Left forelimb (tissue), 1 donor: ENCODE results near the gene SERP2.
"Not testable (repeated sequence)": the region's sequence is repeated elsewhere in the genome, so short reads cannot be mapped to it uniquely, and the experiment has no call there.

Source experiments
- DNase-seq: peaks from one replicate; pipeline ENCODE4 v3.0.0-alpha.2; 2018; ENCODE audit warnings: low spot score

Gene SERP2

DNA sequence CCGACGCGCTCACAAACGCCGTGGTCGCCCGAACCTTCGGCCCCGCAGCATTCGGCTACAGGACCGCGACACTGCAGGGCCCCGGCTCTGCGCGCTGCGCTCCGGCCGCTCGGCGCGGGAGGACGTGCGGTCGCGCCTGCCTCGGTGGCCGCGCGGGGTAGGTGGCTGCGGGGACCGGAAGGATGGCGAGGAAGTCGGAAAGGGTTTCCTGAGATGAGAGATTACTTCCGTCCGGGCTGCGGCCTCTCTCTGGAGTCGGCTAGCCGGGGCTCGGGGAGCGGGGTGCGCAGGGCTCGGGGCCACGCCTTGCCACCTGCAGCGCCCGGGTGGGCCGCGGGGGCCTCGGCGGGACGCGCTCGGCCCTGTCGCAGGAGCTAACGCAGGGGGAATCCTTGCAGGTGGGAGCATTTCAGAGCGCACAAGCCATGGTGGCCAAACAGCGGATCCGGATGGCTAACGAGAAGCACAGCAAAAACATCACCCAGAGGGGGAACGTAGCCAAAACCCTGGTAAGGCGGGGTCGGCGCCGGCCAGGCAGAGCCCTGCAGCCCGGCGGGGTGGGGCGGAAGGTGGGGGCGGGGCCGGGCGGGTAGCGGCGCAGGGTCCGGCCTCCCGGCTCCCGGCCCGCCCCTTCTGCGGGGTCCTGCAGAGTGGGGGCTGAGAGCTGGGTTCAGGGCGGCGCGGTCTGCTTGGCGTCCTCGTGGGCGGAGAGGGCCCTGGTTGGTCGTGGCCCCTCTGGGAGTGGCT, at the start of gene SERP2:
Gene SERP2 (plus strand): TSS at position 224 of the 747 bp plus-strand sequence. CDS start 202 bp downstream, at position 426.
- DNase-seq = peak; percentile 78

DNA sequence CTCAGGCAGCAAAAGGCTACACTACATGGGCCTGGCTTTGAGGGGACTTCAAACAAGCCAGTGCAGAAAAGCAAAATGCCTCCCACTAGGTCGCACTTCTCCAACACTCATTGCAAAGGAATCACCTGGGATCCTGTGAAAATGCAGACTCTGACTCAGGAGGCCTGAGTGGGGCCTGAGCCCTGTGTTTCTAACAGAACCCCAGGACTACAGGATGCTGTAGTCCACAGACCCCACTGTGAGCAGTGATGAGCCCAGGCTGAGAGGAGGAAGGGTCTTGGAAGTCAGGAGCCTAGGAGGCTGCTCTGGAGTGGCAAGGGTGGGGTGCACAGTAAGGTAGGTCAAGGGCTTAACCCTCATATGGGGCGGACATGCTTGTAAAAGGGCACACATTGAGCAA, 46.7 kb upstream of the SERP2 start:
- no peak for DNase-seq

DNA sequence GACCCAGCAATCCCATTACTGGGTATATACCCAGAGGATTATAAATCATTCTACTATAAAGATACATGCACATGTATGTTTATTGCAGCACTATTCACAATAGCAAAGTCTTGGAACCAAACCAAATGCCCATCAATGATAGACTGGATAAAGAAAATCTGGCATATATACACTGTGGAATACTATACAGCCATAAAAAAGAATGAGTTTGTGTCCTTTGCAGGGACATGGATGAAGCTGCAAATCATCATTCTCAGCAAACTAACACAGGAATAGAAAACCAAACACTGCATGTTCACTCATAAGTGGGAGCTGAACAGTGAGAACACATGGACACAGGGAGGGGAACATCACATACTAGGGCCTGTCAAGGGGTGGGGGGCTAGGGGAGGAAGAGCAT, 44.6 kb upstream of the SERP2 start:
- not testable (repeated sequence) for DNase-seq

DNA sequence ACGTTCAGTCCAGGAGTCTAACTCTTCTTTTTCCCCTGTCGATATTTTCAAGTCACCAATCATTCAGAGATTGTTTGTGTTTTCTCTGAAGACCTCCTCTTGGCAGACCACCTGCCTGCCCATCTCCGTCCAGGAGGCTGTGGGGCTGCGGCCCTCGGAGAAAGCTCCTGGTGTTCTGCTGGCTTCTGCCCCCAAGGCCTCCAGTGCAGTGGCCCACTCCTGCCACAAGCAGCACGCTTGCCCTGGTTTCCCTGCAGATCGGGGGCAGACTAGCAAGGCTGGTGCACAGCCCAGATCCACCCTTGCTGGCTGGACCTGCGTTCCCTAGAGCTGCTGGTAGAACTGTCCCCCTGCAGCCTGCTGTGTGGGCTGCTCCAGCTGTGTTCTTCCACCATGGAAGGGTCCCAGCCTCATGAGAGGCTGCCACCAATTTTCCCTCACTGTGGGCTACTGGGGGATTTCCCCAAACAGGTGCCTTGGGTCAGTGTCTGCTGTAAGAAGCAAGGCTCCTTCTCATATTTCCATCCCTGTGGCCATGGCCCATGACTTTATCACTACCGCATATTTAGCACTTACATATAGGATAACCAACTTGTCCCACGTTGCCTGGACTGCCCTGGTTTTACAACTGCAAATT, 43.6 kb upstream of the SERP2 start:
- no peak for DNase-seq

DNA sequence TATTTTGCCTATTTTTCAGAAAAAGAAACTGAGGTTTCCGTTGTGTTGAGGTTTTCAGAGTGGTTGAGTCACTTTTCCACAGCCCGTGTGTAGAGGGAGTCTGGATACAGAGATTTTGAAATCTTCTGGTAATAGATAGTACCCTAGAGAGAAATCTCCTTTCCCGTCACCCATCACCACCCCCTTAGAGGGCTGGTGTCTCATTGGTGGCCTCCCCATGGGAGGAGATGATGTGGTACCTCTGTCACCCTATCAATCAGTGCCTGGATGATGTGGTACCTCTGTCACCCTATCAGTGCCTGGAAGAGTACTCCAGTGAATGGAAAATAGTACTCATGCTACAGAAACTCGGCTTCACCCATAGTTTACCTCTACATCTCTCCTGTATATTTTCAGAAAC, 42.2 kb upstream of the SERP2 start:
- DNase-seq = no peak

DNA sequence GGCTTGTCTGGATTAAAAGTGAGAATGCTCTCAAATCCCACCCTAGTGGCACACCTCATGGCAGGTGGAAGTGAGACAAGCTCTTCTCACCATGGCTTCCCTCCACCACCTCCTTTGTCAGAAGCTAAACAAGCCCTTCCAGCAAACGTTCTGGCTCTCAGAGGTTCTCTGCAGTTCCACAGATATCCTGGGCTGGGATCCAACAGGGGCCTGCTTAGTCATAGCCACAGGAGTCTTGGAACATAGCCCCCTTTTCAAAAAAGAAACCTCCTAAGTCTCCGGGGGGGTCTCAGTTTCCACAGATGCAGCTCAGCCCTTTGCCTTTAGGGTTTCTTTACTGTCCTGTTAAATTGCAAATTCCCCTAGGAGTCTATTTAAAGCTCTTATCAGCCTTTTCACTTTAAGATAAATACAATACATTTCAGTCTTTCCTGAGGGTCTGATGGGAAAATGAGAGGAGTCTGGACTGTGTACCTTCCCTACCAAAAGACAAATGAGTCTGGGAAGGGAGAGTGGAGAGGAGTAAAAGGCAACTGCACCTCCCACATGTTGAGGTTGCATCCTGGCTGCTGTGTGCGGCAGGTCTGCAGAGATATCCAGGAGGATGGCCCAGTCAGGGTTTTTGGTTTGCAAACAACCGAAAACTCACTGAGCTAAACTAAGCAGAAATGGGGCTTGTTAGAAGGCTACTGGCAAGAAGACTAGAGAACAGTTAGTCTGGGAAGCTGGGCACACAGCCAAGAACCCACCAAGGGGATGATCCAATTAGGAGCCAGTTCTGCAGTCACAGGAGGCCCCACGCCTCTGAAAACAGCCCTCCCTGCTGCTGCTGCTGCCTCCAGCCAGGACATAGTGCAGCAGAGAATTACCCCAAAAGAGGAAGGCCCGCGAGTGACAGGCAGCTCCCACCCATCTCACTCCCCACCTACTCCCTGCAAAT, 41.4 kb upstream of the SERP2 start:
- peak; percentile 78 for DNase-seq

DNA sequence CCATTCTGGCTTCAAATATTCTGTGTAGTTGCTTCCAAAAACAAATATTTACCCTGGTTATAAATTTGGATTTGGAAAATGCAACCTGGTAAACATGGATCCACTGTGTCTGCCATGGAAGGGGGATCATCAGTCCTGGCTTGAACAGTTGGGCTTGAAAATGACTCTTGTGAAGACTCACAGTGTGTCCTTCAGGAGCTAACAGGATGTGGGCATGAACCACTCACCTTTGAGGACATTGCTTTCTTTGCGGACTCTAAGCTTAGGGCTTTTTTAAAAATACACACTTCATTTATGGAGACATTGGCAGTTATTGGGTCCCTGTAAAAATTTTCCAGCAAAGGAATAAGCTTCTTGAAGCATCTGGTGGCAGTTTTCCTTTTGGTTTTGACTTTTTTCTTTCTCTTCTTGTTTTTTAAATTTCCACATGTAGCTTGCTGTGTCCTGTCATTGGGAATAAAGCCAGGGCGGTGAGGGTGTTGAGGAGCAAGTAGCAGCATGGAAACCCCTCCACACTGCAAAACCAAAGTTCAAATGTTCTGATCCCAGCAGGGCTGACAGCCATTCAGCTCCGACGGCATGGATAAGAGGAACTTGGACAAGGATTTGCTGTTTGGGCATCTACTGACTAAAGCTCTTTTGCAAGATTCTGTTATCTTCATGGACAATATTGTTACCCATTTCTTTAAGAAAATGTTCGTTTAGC, 39.5 kb upstream of the SERP2 start:
- DNase-seq = no peak

DNA sequence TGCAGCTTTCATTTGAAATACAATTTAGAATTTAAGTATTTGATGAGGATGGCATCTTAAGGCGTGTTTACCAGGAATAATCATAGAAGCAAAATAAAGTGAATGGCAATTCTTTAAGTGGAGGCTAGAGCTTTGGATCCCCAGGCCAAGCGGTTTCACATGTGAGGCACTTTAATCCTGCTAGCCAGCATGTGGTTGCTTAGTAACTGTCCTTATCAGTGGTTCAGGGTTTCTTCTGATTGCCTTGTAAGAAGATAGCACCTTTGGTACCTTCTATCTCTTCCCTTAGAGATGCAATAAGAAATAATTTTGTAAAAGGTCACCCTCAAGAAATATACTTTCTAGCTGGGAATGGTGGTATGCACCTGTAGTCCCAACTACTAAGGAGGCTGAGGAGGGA, 38.9 kb upstream of the SERP2 start:
- DNase-seq = no peak

DNA sequence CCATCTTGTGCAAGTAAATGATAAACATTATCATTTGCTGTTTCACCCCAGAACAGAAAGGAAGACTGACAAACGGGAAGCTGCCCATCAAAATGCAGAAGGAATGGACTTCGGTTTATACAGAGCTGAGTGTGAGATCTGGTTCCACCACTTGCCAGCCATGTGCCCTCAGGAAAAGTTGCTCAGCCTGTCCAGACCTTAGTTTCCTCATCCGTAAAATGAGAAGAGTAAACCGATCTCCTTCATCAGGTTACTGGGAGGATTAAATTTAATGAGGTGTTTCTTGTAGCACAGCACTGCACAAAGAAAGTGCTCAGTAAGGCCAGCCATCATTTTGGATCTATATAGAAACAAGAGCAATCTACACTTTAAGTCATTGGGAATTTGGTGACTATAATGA, 36.7 kb upstream of the SERP2 start:
- DNase-seq = no peak

DNA sequence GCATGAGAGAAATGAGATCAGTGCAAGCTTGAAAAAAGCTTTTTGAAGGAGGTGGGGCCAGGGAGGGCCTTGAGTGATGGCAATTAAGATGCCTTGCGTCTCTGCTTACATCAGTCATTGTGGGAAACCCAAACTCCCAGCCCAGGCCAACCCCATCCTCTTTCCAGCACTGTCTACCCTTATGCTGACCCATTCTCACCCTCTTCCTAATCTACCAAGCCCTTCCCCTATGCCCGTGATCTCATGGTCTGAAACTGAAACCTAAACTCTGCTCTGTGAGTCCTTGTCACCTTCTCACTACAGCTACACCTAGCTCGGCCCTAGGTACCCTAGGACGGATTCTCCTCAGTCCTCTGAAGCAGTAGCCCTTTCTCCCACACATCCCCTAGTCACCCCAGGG, 36.0 kb upstream of the SERP2 start:
- DNase-seq = no peak

DNA sequence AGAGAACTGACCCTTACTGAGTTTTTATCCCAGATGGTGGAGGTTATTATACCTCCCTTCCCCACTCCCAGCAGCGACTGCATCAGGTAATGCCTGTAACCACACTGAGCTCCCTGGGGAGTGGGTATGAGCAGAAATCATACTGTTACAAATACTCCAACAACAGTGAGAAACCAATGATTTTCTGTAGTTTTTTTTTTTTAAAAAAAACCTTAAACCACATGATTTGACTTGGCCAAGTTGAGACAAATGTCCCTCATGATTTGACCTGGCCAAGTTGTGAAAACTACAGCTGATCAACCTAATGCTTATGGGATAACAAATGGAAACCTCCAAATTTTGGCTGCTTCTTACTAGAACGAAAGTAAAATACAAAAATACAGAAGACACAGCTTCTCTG, 33.1 kb upstream of the SERP2 start:
- DNase-seq = no peak

DNA sequence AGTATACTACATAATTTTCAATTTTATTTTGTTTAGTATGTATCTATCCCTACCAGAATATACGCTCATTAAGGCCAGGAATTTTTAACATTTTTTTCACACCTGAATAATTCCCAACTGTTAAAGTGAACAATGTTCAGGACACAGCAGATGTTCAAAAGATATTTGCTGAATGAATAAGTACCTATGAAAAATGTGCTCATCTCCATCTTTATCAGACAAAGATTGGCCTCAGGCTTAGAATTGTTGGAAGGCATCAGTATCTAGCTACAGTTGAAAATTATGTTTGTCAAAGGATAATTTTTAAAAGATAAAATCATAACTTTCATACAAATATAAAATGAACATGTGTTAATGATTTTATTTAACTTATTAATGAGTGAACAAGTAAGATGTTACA, 30.9 kb upstream of the SERP2 start:
- no peak for DNase-seq

DNA sequence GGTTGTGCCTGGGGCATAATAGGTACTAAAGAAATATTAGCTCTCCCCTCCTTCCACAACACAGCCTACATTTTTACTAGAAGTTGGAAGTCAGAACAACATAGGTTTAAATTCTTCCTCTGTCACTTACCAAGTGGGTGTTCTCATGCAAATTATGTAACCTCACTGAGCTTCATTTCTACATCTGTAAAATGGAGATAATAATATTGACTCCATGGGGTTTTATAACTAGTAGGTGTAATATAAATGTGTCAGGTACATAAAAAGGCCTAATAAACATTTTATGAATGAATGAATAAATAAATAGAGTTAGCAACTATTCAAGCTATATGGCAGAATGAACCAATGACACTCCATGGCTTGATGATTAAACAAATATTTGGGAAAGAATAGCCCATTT, 27.1 kb upstream of the SERP2 start:
- DNase-seq = no peak

DNA sequence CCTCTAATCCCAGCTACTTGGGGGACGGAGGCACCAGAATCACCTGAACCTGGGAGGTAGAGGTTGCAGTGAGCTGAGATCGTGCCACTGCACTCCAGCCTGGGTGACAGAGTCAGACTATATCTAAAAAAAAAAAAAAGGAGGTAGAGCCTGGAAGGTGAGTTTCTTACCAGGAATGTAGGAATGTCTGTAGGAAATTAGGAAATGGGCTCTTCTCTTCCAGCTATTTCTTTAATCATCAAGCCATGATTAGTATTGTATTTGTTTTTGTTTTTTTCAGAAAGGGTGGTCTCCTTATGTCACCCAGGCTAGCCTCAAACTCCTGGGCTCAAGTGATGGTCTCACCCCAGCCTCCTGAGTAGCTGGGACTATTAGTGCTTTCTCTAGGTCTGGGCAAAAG, 26.3 kb upstream of the SERP2 start:
- no peak for DNase-seq

DNA sequence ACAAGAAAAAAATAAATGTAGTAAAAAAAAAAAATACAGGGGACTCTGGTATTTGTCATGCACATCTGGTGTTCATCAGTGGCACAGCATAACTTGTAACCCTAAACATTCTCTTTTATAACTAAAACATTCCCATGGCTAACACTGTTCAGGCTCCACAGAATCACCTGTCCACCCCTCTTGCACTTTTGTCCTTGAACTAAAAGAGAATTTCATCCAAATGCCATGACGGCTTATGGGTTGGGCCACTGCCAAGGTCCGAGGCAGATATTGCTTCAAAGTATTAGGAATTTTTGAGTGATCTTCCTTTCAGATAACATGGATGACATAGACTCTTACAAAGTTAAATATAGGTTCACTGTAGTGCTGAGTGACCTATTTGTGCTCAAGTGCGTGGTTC, 25.7 kb upstream of the SERP2 start:
- DNase-seq = no peak

DNA sequence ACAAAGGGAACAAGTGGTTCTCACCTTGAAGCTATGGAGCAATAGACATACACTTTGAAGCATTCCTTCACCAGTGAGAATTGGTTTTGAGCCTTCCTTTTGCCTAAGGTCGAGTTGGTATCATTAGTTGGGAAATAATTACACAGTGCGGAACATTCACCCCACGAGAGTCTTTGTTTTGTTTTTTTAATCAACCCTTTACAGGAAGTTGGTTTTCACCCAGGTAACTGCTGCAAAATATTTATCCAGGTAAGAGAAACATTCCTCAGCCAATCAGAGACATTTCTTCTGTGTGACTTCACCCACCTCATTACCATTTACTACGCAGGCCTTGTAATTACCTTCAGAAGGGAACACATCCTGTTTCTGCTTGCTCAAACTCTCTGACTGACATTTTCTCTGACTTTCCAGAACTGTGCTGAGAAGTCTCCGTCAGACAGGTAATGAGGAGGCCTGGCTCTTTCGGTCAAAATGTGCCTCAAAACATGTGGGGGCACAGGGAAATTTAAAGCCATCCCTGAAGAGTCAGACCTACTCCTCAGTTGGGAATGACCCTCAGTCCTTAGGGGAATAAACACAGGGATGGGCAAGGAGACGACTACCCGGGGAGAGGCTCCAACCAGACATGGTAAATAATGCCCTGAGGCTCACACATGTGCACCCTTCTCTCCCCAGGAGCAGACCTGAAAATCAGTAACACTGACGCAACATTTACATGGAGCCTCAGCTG, 22.7 kb upstream of the SERP2 start:
- no peak for DNase-seq

DNA sequence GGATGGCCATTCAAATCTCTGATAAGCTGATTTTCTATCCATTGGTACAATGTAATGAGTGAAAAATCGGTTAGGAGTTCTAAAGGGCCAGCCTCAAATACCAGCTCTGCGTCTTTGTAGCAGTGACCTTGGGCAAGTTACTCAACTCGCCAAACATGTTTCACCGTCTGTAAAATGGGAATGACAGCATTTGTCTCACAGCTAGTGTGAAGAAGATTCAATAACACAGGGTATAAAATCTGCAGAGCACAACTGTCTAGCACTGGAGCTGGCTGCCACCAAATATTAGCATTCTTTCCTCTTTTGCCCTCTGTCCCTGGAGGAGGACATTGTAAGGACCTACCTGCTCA, 22.1 kb upstream of the SERP2 start:
- DNase-seq = no peak

DNA sequence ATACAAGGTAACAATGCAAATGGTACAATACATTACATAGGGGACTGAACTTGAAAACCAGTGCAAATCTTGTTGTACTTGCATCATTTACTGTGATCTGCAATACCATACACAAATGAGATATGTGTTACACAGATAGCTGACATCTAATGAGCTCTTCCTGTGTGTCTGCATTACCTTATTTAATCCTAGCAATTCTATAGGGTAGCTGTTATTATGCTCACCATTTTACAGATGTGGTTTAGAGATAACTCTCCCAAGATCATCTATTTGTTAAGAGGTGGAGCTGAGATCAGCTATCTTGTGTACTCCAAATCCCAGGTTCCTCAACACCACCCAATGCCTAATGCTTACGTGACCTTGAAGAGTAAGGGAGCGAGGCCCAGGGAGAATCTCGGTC, 21.4 kb upstream of the SERP2 start:
- no peak for DNase-seq

DNA sequence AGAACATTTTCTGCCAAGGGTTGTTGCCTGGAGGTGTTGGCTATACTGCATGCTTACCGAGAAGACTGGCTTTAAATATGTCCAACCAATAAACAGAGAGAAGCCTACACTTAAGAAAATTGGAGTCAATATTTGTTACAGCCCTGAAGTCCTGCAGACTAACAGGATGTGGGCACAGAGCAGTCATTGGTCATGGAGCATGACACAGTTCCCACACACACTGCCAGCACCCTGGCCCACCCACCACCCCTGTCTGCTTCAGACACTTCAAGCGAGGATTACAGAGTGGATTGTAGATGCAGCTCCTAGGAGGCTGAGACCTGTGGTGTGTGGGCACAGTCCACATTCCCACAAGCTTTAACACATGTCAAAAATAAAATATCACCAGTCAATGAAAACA, 21.0 kb upstream of the SERP2 start:
- no peak for DNase-seq

DNA sequence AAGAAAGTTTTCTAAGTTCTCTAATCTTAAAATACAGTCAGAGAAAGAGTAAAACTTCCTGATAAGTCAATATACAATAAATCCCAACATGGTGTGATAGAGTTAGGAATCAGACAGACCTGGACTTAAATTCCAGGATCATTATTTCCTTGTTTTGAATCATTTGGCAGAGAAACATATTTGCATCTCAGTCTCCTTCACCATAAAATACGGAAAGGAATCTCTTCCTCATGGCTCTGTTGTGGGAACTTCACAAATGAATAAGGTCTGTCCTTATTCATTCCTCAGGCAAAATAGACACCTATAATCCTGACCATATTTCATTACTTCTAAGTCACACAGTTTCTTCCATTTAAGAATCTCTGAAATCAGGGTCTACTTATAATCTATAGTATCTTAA, 19.3 kb upstream of the SERP2 start:
- DNase-seq = no peak

DNA sequence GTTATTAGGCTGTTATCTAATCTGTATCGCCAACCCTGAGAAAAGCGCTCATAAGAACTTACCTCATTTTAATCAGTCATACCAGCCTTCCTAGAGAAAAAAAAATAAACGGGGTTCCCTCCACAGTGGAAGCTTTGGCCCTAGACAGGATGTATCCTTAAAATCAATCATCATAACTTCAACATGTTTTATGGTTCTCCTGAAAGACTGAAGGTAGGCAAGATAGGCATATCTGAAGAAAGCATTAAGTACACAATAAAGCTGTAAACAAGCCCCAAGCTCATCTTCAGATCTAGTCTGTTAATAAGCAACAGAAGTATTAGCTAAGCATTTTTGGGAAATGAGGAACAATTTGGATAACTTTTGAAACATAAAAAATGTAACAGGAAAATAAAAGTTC, 18.7 kb upstream of the SERP2 start:
- DNase-seq = no peak

DNA sequence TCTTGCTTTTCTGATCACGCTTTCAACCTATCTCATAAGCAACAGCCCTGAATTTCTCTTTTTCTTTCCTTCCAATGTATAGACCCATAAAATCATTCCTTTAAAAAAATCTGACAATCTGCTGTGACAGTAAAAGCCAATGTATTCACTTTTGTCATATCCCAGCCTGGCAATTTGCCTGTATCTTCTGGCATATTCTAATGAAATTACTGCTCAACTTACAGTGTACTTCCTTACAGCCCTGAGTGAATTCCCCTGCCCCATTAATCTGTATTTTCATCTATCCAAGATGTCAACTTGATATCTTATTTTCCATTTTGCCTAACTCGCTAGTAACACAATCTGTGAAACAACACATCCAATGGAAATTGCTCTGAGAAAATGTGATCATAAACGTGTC, 18.0 kb upstream of the SERP2 start:
- DNase-seq = no peak
